SU-DHL-6 (cell line): ENCODE results near the gene ZNHIT2.

ENCODE experiments used
- H2AFZ ChIP-seq: fragments of 200-600 bp; sonication (generic); 2 replicates; pipeline ENCODE4 v1.6.1; 2014; ENCODE audit warnings: low read depth, mild to moderate bottlenecking, moderate library complexity, mixed read lengths, antibody characterized with exemption, low read length; ENCODE audit not compliant: severe bottlenecking
- H3F3A ChIP-seq: fragments of 200-600 bp; shearing (Covaris generic); 2 replicates; pipeline ENCODE4 v1.6.0; 2016; ENCODE audit warnings: antibody characterized with exemption, mild to moderate bottlenecking; ENCODE audit not compliant: insufficient read depth
- H3K27ac ChIP-seq: fragments of 200-600 bp; sonication (generic); 2 replicates; pipeline ENCODE4 v1.5.1; 2016; ENCODE audit warnings: low read depth, mild to moderate bottlenecking, low read length, moderate library complexity, mixed read lengths
- H3K27me3 ChIP-seq: fragments of 200-600 bp; sonication (generic), shearing (Covaris generic); 2 replicates; pipeline ENCODE4 v1.6.0; 2014; ENCODE audit warnings: mild to moderate bottlenecking, low read length
- H3K36me3 ChIP-seq: fragments of 200-600 bp; sonication (generic); 2 replicates; pipeline ENCODE4 v1.6.1; 2014; ENCODE audit warnings: mild to moderate bottlenecking, low read length, mixed read lengths
- H3K4me2 ChIP-seq: fragments of 300-600, 200-600 bp; shearing (Covaris generic), sonication (generic); 2 replicates; pipeline ENCODE4 v1.6.0; 2014; ENCODE audit warnings: low read length, low read depth, mild to moderate bottlenecking; ENCODE audit not compliant: poor library complexity, severe bottlenecking
- H3K4me3 ChIP-seq: fragments of 200-600 bp; sonication (generic); 2 replicates; pipeline ENCODE4 v1.5.1; 2014; ENCODE audit warnings: antibody characterized with exemption, low read length, mild to moderate bottlenecking, mixed read lengths; ENCODE audit not compliant: insufficient read depth, poor library complexity, severe bottlenecking
- H3K79me2 ChIP-seq: fragments of 200-600 bp; sonication (generic); 2 replicates; pipeline ENCODE4 v1.6.1; 2014; ENCODE audit warnings: mild to moderate bottlenecking, low read length, moderate library complexity; ENCODE audit not compliant: insufficient read depth
- H3K9ac ChIP-seq: fragments of 200-600 bp; sonication (generic); 2 replicates; pipeline ENCODE4 v1.7.0; 2014; ENCODE audit warnings: mild to moderate bottlenecking, low read length
- H3K9me2 ChIP-seq: fragments of 200-600 bp; sonication (generic); replicated peaks from 2 replicates; pipeline ENCODE4 v1.6.1; 2014; ENCODE audit warnings: low read length; ENCODE audit not compliant: insufficient read depth
- H3K9me3 ChIP-seq: fragments of 200-600 bp; sonication (generic); 2 replicates; pipeline ENCODE4 v1.6.1; 2014; ENCODE audit warnings: low read length, mixed read lengths; ENCODE audit not compliant: insufficient read depth
- H4K20me1 ChIP-seq: fragments of 200-600 bp; sonication (generic); 2 replicates; pipeline ENCODE4 v1.6.1; 2014; ENCODE audit warnings: low read depth, mild to moderate bottlenecking, antibody characterized with exemption, low read length, moderate library complexity, mixed read lengths
- CTCF ChIP-seq: fragments of 200-600 bp; sonication (generic); IDR thresholded peaks from one replicate; pipeline ENCODE4 v1.5.1; 2017; ENCODE audit warnings: antibody characterized with exemption, mild to moderate bottlenecking, low read length, moderate library complexity; ENCODE audit not compliant: insufficient read depth, poor library complexity, severe bottlenecking
- EZH2phosphoT487 ChIP-seq: fragments of 200-600 bp; sonication (generic), shearing (Covaris generic); conservative IDR thresholded peaks from 2 replicates; pipeline ENCODE4 v1.6.1; 2018; ENCODE audit warnings: mild to moderate bottlenecking, antibody characterized with exemption, low read length, moderate library complexity, mixed read lengths

Gene ZNHIT2

GRCh38 chr11:65136515-65137096, 19.1 kb upstream of the ZNHIT2 start:
- no peaks in the 10 kb centered on the region for H3K9me2 ChIP-seq
- no peak overlapping the region for H2AFZ ChIP-seq
- no peaks in the 10 kb centered on the region for H3K9me3 ChIP-seq
- TF ChIP-seq EZH2phosphoT487: no peak
- no peak for TF ChIP-seq CTCF
- H3K4me2 ChIP-seq: no peak overlapping the region
- no peaks in the 10 kb centered on the region for H3K27me3 ChIP-seq
- H3K9ac ChIP-seq: no peak overlapping the region
- peaks cover 22% of the 10 kb centered on the region for H3F3A ChIP-seq
- no peak overlapping the region for H3K27ac ChIP-seq
- H4K20me1 ChIP-seq: no peaks in the 10 kb centered on the region
- H3K36me3 ChIP-seq: peaks cover 8% of the 10 kb centered on the region; the same call in 1 of the 2 replicates
- peaks cover 20% of the 10 kb centered on the region for H3K79me2 ChIP-seq
- no peak overlapping the region for H3K4me3 ChIP-seq

GRCh38 chr11:65135633-65136145, 18.2 kb upstream of the ZNHIT2 start:
- H4K20me1 ChIP-seq: no peaks in the 10 kb centered on the region
- peak overlapping the region; percentile 100; the same call in 1 of the 2 replicates for H3K27ac ChIP-seq
- no peak overlapping the region for H2AFZ ChIP-seq
- H3K79me2 ChIP-seq: peaks cover 25% of the 10 kb centered on the region
- H3K27me3 ChIP-seq: no peaks in the 10 kb centered on the region
- peak overlapping the region; percentile 97 for H3K9ac ChIP-seq
- peaks cover 14% of the 10 kb centered on the region; the same call in 1 of the 2 replicates for H3K36me3 ChIP-seq
- H3K9me3 ChIP-seq: no peaks in the 10 kb centered on the region
- peaks cover 31% of the 10 kb centered on the region for H3F3A ChIP-seq
- H3K4me3 ChIP-seq: peak overlapping the region; percentile 96
- no peaks in the 10 kb centered on the region for H3K9me2 ChIP-seq
- no peak for TF ChIP-seq EZH2phosphoT487
- no peak for TF ChIP-seq CTCF
- peak overlapping the region; percentile 99 for H3K4me2 ChIP-seq

- peak overlapping the region; percentile 93 for H2AFZ ChIP-seq
- TF ChIP-seq CTCF (no peak), EZH2phosphoT487 (no peak)
- H3K27ac ChIP-seq: peak overlapping the region; percentile 100
- no peaks in the 10 kb centered on the region for H3K27me3 ChIP-seq
- H3K4me3 ChIP-seq: peak overlapping the region; percentile 96
- H3F3A ChIP-seq: peaks cover 31% of the 10 kb centered on the region
- H3K36me3 ChIP-seq: peaks cover 14% of the 10 kb centered on the region; the same call in 1 of the 2 replicates
- H3K4me2 ChIP-seq: peak overlapping the region; percentile 99
- H4K20me1 ChIP-seq: no peaks in the 10 kb centered on the region
- peak overlapping the region; percentile 97 for H3K9ac ChIP-seq
- H3K9me3 ChIP-seq: no peaks in the 10 kb centered on the region
- H3K79me2 ChIP-seq: peaks cover 25% of the 10 kb centered on the region
- H3K9me2 ChIP-seq: no peaks in the 10 kb centered on the region
Observed at GRCh38 chr11:65134952-65135632, 17.6 kb upstream of the ZNHIT2 start.
